B cell (primary cell): Measurements from ENCODE around the gene ZNF213. TPM values are rescaled to one million over a fixed set of nuclear protein-coding genes. Genes with fewer than 3 reads are reported as not detected.
A peak's percentile ranks its signal among the peaks of the same experiment; 100 is the strongest.

Experiments
- ATAC-seq: fragments of 200-7000 bp; cut with Tn5 transposase; one replicate; pipeline ENCODE4 v1.10.0; 2021; ENCODE audit warnings: low read depth, mild to moderate bottlenecking, moderate number of reproducible peaks, moderate library complexity
- CTCF ChIA-PET: fragments of 350-600 bp; sonication (Branson Sonifier 250); formaldehyde crosslinking; loops from one replicate; lab custom pipeline; 2021; ENCODE audit warnings: antibody characterized with exemption, inconsistent platforms; lab: Charles Lee
- POLR2A ChIA-PET: fragments of 350-600 bp; sonication (Branson Sonifier 250); formaldehyde crosslinking; loops from one replicate; lab custom pipeline; 2021; ENCODE audit warnings: antibody characterized with exemption; lab: Charles Lee
- DNase-seq: peaks from one replicate; pipeline ENCODE4 v3.0.0; 2013
- H2AFZ ChIP-seq: 2 replicates; pipeline ENCODE4 v1.6.1; 2012; ENCODE audit warnings: mild to moderate bottlenecking, low read depth, low read length; ENCODE audit not compliant: insufficient read depth, poor library complexity, severe bottlenecking
- H3K27ac ChIP-seq, 2 donors: 1 replicate in 1 of 2; 2 replicates in 1 of 2; pipeline ENCODE4 v1.5.1; 2012 to 2013; ENCODE audit warnings: low read length in 2 of 2, mild to moderate bottlenecking in 2 of 2, moderate library complexity in 1 of 2
- H3K27me3 ChIP-seq, 4 experiments: fragments of 200-600 bp in 1 of 4; sonication (generic) in 1 of 4; replicated peaks in 1 of 4; 1 replicate in 2 of 4; 2 replicates in 2 of 4; pipeline versions ENCODE4 v1.6.1 to v1.7.0; 2013 to 2016; ENCODE audit warnings: low read length in 3 of 4, mild to moderate bottlenecking in 2 of 4, mixed read lengths in 1 of 4, moderate library complexity in 1 of 4; ENCODE audit not compliant: insufficient read depth in 4 of 4, control insufficient read depth in 3 of 4; ENCODE audit errors: control extremely low read depth in 1 of 4
- H3K36me3 ChIP-seq, 2 experiments: replicated peaks in 1 of 2; 1 replicate in 1 of 2; 2 replicates in 1 of 2; pipeline versions ENCODE4 v1.6.1 to v1.7.1; 2013; ENCODE audit warnings: low read length in 1 of 2; ENCODE audit not compliant: insufficient read depth in 2 of 2, control insufficient read depth in 1 of 2; ENCODE audit errors: control extremely low read depth in 1 of 2, extremely low read depth in 1 of 2
- H3K4me1 ChIP-seq, 2 donors: fragments of 200-600 bp in 1 of 2; sonication (generic) in 1 of 2; 1 replicate in 1 of 2; 2 replicates in 1 of 2; pipeline versions ENCODE4 v1.5.1 to v1.6.1; 2013 to 2017; ENCODE audit warnings: low read length in 2 of 2; ENCODE audit not compliant: control insufficient read depth in 2 of 2, insufficient read depth in 2 of 2
- H3K4me2 ChIP-seq: replicated peaks from 2 replicates; pipeline ENCODE3; 2012; ENCODE audit warnings: mild to moderate bottlenecking, low read depth, low read length; ENCODE audit not compliant: poor library complexity, severe bottlenecking
- H3K4me3 ChIP-seq, 5 experiments: fragments of 200-600 bp in 1 of 5; sonication (generic) in 1 of 5; 1 replicate in 3 of 5; 2 replicates in 2 of 5; pipeline versions ENCODE4 v1.5.1 to v1.7.0; 2011 to 2016; ENCODE audit warnings: low read length in 4 of 5, mild to moderate bottlenecking in 4 of 5, low read depth in 2 of 5, control low read depth in 1 of 5, moderate library complexity in 1 of 5; ENCODE audit not compliant: insufficient read depth in 1 of 5; ENCODE audit errors: control extremely low read depth in 1 of 5, extremely low read depth in 1 of 5
- H3K79me2 ChIP-seq: fragments of 200-600 bp; sonication (generic); one replicate; pipeline ENCODE4 v1.6.0; 2016; ENCODE audit warnings: low read length; ENCODE audit not compliant: control insufficient read depth, insufficient read depth
- H3K9ac ChIP-seq: fragments of 200-600 bp; sonication (generic); 2 replicates; pipeline ENCODE4 v1.6.1; 2017; ENCODE audit warnings: mild to moderate bottlenecking, low read length, moderate library complexity
- H3K9me3 ChIP-seq, 3 donors: one replicate each; pipeline versions ENCODE4 v1.6.1 to v1.7.1; 2013; ENCODE audit warnings: low read length in 2 of 3; ENCODE audit not compliant: control insufficient read depth in 2 of 3, insufficient read depth in 1 of 3; ENCODE audit errors: control extremely low read depth in 1 of 3
- H4K20me1 ChIP-seq: 2 replicates; pipeline ENCODE4 v1.6.0; 2012; ENCODE audit warnings: mild to moderate bottlenecking, low read length; ENCODE audit not compliant: insufficient read depth, control insufficient read depth, poor library complexity, severe bottlenecking
- H3K27ac Mint-ChIP-seq: one replicate; pipeline ENCODE4 v1.8.0; 2021; ENCODE audit warnings: mixed read lengths
- H3K27me3 Mint-ChIP-seq: one replicate; pipeline ENCODE4 v1.8.0; 2021; ENCODE audit warnings: mixed read lengths
- H3K4me1 Mint-ChIP-seq: one replicate; pipeline ENCODE4 v1.8.0; 2021; ENCODE audit warnings: mixed read lengths
- H3K4me3 Mint-ChIP-seq: one replicate; pipeline ENCODE4 v1.8.0; 2021; ENCODE audit warnings: mixed read lengths
- H3K9me3 Mint-ChIP-seq: one replicate; pipeline ENCODE4 v1.8.0; 2022; ENCODE audit warnings: mixed read lengths; ENCODE audit not compliant: insufficient read depth
- CTCF ChIP-seq: fragments of 200-600 bp; IDR thresholded peaks from one replicate; pipeline ENCODE4 v1.8.0; 2022; ENCODE audit warnings: antibody characterized with exemption, mild to moderate bottlenecking
- EZH2 ChIP-seq: IDR thresholded peaks from 2 replicates; pipeline ENCODE4 v1.6.1; 2012; ENCODE audit warnings: borderline replicate concordance, low read depth, mild to moderate bottlenecking, moderate library complexity, low read length; ENCODE audit not compliant: insufficient read depth, poor library complexity, severe bottlenecking
- WGBS: methylation state at CpG from one replicate; pipeline ENCODE4 v1.1.5; 2013; ENCODE audit warnings: missing lambda C conversion rate; ENCODE audit not compliant: insufficient coverage; 5-methylcytosine and 5-hydroxymethylcytosine counted together
- intact Hi-C: fragments of 100-400 bp; cut with micrococcal nuclease; formaldehyde crosslinking; loops from one replicate; pipeline ENCODE4 v1.10.0; 2022
- polyA plus RNA-seq: library from polyadenylated mRNA; depleted of rRNA; stranded (reverse); fragments of >200 nt; gene quantifications from 2 replicates; pipeline ENCODE4 v1.2.3, GENCODE V29; 2012
- total RNA-seq, 2 donors: library from RNA; stranded (reverse); fragments of 120-200 nt in 1 of 2; gene quantifications; 1 replicate in 1 of 2; 2 replicates in 1 of 2; pipeline versions ENCODE4 v1.2.3 to v1.2.4, GENCODE V29; 2013 to 2022

The ZNF213 gene
- total and polyA plus RNA-seq, 2 donors (not counting 1 experiment from before 2014, with no cell fraction given): 1.4 to 7.2 TPM

GRCh38 chr16:3148256-3149192 lies 13.7 kb downstream of the ZNF213 start:
- Histone ChIP-seq H3K4me1 (peaks cover 22 to 37% of the 10 kb centered on the region in 2 donors), H3K27me3 (no peaks in the 10 kb centered on the region), H3K9me3 (peaks cover 0 to 12% (median 0%) of the 10 kb centered on the region in 3 donors), H3K9ac (no peak overlapping the region), H3K79me2 (no peaks in the 10 kb centered on the region), H4K20me1 (no peaks in the 10 kb centered on the region), H3K36me3 (no peaks in the 10 kb centered on the region), H3K4me3 (no peak overlapping the region), H2AFZ (no peak overlapping the region), H3K4me2 (peak overlapping the region; percentile 92), H3K27ac (no peak overlapping the region)
- ChIA-PET CTCF (interaction anchor here (0.8 to 5.2 kb wide), 12 partner anchors 11 to 121 kb away, joined by 3 to 42 read pairs (median 4); partner anchors contain the start of gene ZNF213), POLR2A (interaction anchor here (1.4 to 3.8 kb wide), 3 partner anchors 10 to 13 kb away, joined by 7 to 31 read pairs (median 27); partner anchors contain the start of gene ZNF213)
- Mint-ChIP-seq H3K4me3 (peak overlapping the region; percentile 71), H3K4me1 (peaks cover 28% of the 10 kb centered on the region), H3K27ac (no peak overlapping the region), H3K9me3 (no peaks in the 10 kb centered on the region), H3K27me3 (no peaks in the 10 kb centered on the region)
- intact Hi-C loops: no loop called here
- TF ChIP-seq EZH2 (no peak), CTCF (no peak)
- WGBS: 97% methylated on average over 11 of the region's 13 CpGs
- ATAC-seq (no peak), DNase-seq (no peak)
